NCI-H2107 (cell line): Measurements from ENCODE around the gene LRRC74B.

Experiments used
- DNase-seq: peaks from one replicate; lab custom pipeline; 2025; lab: John Stamatoyannopoulos, UW

The LRRC74B gene

GRCh38 chr22:21014202-21014725 is 31.5 kb upstream of the LRRC74B start:
- peak; percentile 82 for DNase-seq

GRCh38 chr22:21014726-21015465 is 30.9 kb upstream of the LRRC74B start, which contains the start of gene P2RX6:
P2RX6 (plus strand) TSS chr22:21015165; CDS start chr22:21015175, 10 bp downstream.
- DNase-seq, result no peak

- DNase-seq, result no peak
Observed at GRCh38 chr22:21015466-21016006, 30.2 kb upstream of the LRRC74B start.

GRCh38 chr22:21016644-21017420 is 28.9 kb upstream of the LRRC74B start:
- DNase-seq, result no peak

GRCh38 chr22:21018314-21018713 is 27.4 kb upstream of the LRRC74B start:
- no peak for DNase-seq

- DNase-seq, result no peak
Observed at GRCh38 chr22:21020802-21021429, 24.8 kb upstream of the LRRC74B start.

GRCh38 chr22:21022507-21022906 is 23.2 kb upstream of the LRRC74B start:
- no peak for DNase-seq

- no peak for DNase-seq
Observed at GRCh38 chr22:21022955-21023614, 22.7 kb upstream of the LRRC74B start.

- no peak for DNase-seq
Observed at GRCh38 chr22:21025266-21025665, 20.5 kb upstream of the LRRC74B start.

- DNase-seq, result no peak
Observed at GRCh38 chr22:21025763-21026755, 19.7 kb upstream of the LRRC74B start.

GRCh38 chr22:21026783-21027692 is 18.7 kb upstream of the LRRC74B start:
- DNase-seq, result no peak

GRCh38 chr22:21028277-21029251 is 17.2 kb upstream of the LRRC74B start:
- no peak for DNase-seq

- DNase-seq, result no peak
Observed at GRCh38 chr22:21029486-21030025, 16.2 kb upstream of the LRRC74B start.

- no peak for DNase-seq
Observed at GRCh38 chr22:21030032-21030431, 15.7 kb upstream of the LRRC74B start.

- DNase-seq, result no peak
Observed at GRCh38 chr22:21030621-21031544, 14.9 kb upstream of the LRRC74B start.

GRCh38 chr22:21031545-21032036 is 14.2 kb upstream of the LRRC74B start:
- no peak for DNase-seq
